H9 (cell line): ENCODE results near the gene ZYG11A. TPM values are rescaled to one million over a fixed set of nuclear protein-coding genes. Genes with fewer than 3 reads are reported as not detected.
A peak's percentile ranks its signal among the peaks of the same experiment; 100 is the strongest.

ENCODE experiments used
- DNase-seq: peaks from one replicate; pipeline ENCODE4 v3.0.0-alpha.2; 2017
- H2AFZ ChIP-seq: one replicate; pipeline ENCODE4 v1.6.1; 2013; ENCODE audit warnings: mild to moderate bottlenecking, low read length, control low read depth, moderate library complexity
- H2AK5ac ChIP-seq: 2 replicates; pipeline ENCODE4 v1.6.1; 2013; ENCODE audit warnings: low read length, control low read depth, mixed read lengths; ENCODE audit not compliant: insufficient read length
- H2BK120ac ChIP-seq: one replicate; pipeline ENCODE4 v1.6.1; 2013; ENCODE audit warnings: low read depth, mild to moderate bottlenecking, low read length, control low read depth, inconsistent platforms; ENCODE audit not compliant: poor library complexity, severe bottlenecking
- H2BK12ac ChIP-seq: 2 replicates; pipeline ENCODE4 v1.6.1; 2013; ENCODE audit warnings: low read length, control low read depth, mixed read lengths, low read depth; ENCODE audit not compliant: insufficient read length
- H2BK15ac ChIP-seq: 2 replicates; pipeline ENCODE4 v1.6.1; 2013; ENCODE audit warnings: low read depth, low read length, control low read depth
- H2BK20ac ChIP-seq: one replicate; pipeline ENCODE4 v1.6.1; 2013; ENCODE audit warnings: low read depth, mild to moderate bottlenecking, low read length, control low read depth, inconsistent platforms; ENCODE audit not compliant: poor library complexity, severe bottlenecking
- H2BK5ac ChIP-seq: 2 replicates; pipeline ENCODE4 v1.6.1; 2013; ENCODE audit warnings: low read length, control low read depth, mixed read lengths; ENCODE audit not compliant: insufficient read length
- H3K14ac ChIP-seq: 2 replicates; pipeline ENCODE4 v1.6.1; 2013; ENCODE audit warnings: low read length, control low read depth; ENCODE audit not compliant: insufficient read depth
- H3K18ac ChIP-seq: 2 replicates; pipeline ENCODE4 v1.6.1; 2013; ENCODE audit warnings: low read depth, mild to moderate bottlenecking, mixed read lengths, low read length, control low read depth; ENCODE audit not compliant: insufficient read length
- H3K23ac ChIP-seq: 2 replicates; pipeline ENCODE4 v1.6.1; 2013; ENCODE audit warnings: low read length, control low read depth, mixed read lengths, low read depth; ENCODE audit not compliant: insufficient read length
- H3K23me2 ChIP-seq: 2 replicates; pipeline ENCODE4 v1.6.1; 2013; ENCODE audit warnings: low read depth, mild to moderate bottlenecking, mixed read lengths, low read length, control low read depth; ENCODE audit not compliant: insufficient read length, poor library complexity, severe bottlenecking
- H3K27ac ChIP-seq: 2 replicates; pipeline ENCODE4 v1.5.1; 2013; ENCODE audit warnings: low read length, control low read depth, mixed read lengths, low read depth; ENCODE audit not compliant: insufficient read length
- H3K27me3 ChIP-seq: 2 replicates; pipeline ENCODE4 v1.6.1; 2013; ENCODE audit warnings: low read length, control low read depth, inconsistent platforms; ENCODE audit not compliant: insufficient read depth
- H3K4ac ChIP-seq: 2 replicates; pipeline ENCODE4 v1.6.1; 2013; ENCODE audit warnings: low read depth, mild to moderate bottlenecking, control low read depth, inconsistent platforms, low read length, moderate library complexity
- H3K4me1 ChIP-seq: 2 replicates; pipeline ENCODE4 v1.6.1; 2013; ENCODE audit warnings: low read length, control low read depth, inconsistent platforms; ENCODE audit not compliant: insufficient read depth
- H3K4me2 ChIP-seq: 2 replicates; pipeline ENCODE4 v1.6.1; 2013; ENCODE audit warnings: low read length, control low read depth, mixed read lengths; ENCODE audit not compliant: insufficient read length, insufficient read depth
- H3K56ac ChIP-seq: 2 replicates; pipeline ENCODE4 v1.6.1; 2013; ENCODE audit warnings: low read depth, mild to moderate bottlenecking, mixed read lengths, low read length, control low read depth; ENCODE audit not compliant: insufficient read length
- H3K79me1 ChIP-seq: 2 replicates; pipeline ENCODE4 v1.6.1; 2013; ENCODE audit warnings: low read depth, mild to moderate bottlenecking, moderate library complexity, low read length, control low read depth, inconsistent platforms; ENCODE audit not compliant: insufficient read depth, poor library complexity, severe bottlenecking
- H3K79me2 ChIP-seq: 2 replicates; pipeline ENCODE4 v1.6.1; 2013; ENCODE audit warnings: low read length, control low read depth, inconsistent platforms; ENCODE audit not compliant: insufficient read depth
- H3K9ac ChIP-seq: 2 replicates; pipeline ENCODE4 v1.6.1; 2013; ENCODE audit warnings: low read length, control low read depth, mixed read lengths; ENCODE audit not compliant: insufficient read length; ENCODE audit errors: extremely low read depth
- H3K9me3 ChIP-seq: one replicate; pipeline ENCODE4 v1.6.1; 2013; ENCODE audit warnings: low read depth, low read length, inconsistent platforms; ENCODE audit not compliant: control insufficient read depth
- H3T11ph ChIP-seq: one replicate; pipeline ENCODE4 v1.6.1; 2013; ENCODE audit warnings: mild to moderate bottlenecking, low read length, control low read depth, inconsistent platforms
- H4K20me1 ChIP-seq: one replicate; pipeline ENCODE4 v1.6.1; 2013; ENCODE audit not compliant: control insufficient read depth, insufficient read length, insufficient read depth
- H4K5ac ChIP-seq: 2 replicates; pipeline ENCODE4 v1.6.1; 2013; ENCODE audit warnings: low read depth, mild to moderate bottlenecking, mixed read lengths, low read length, control low read depth; ENCODE audit not compliant: insufficient read length
- H4K8ac ChIP-seq: replicated peaks from 2 replicates; pipeline ENCODE4 v1.6.1; 2013; ENCODE audit warnings: low read length, control low read depth, mixed read lengths, low read depth; ENCODE audit not compliant: insufficient read length
- H4K91ac ChIP-seq: 2 replicates; pipeline ENCODE4 v1.6.1; 2013; ENCODE audit warnings: low read depth, mild to moderate bottlenecking, moderate library complexity, mixed read lengths, low read length, control low read depth; ENCODE audit not compliant: insufficient read length
- H3K27ac Mint-ChIP-seq, 3 experiments: 2 replicates in 2 of 3; 3 replicates in 1 of 3; pipeline ENCODE4 v1.8.0; 2020 to 2021; ENCODE audit warnings: mixed read lengths in 3 of 3, mild to moderate bottlenecking in 1 of 3, moderate library complexity in 1 of 3
- H3K27me3 Mint-ChIP-seq: 2 replicates; pipeline ENCODE4 v1.8.0; 2021; ENCODE audit warnings: low read depth, mild to moderate bottlenecking, moderate library complexity, mixed read lengths
- H3K36me3 Mint-ChIP-seq, 3 experiments: 2 replicates in 2 of 3; 3 replicates in 1 of 3; pipeline ENCODE4 v1.8.0; 2020 to 2021; ENCODE audit warnings: low read depth in 3 of 3, mixed read lengths in 3 of 3; ENCODE audit not compliant: insufficient read depth in 1 of 3
- H3K4me1 Mint-ChIP-seq, 2 experiments: 2 replicates each; pipeline ENCODE4 v1.8.0; 2020; ENCODE audit warnings: mixed read lengths in 2 of 2
- H3K4me3 Mint-ChIP-seq, 2 experiments: 2 replicates in 1 of 2; 3 replicates in 1 of 2; pipeline ENCODE4 v1.8.0; 2020 to 2021; ENCODE audit warnings: mild to moderate bottlenecking in 2 of 2, mixed read lengths in 2 of 2, moderate library complexity in 1 of 2
- H3K9me3 Mint-ChIP-seq, 2 experiments: 2 replicates in 1 of 2; 3 replicates in 1 of 2; pipeline ENCODE4 v1.8.0; 2020; ENCODE audit warnings: mild to moderate bottlenecking in 2 of 2, mixed read lengths in 2 of 2, moderate library complexity in 1 of 2
- CTCF ChIP-seq: fragments of 200-600 bp; sonication (generic); conservative IDR thresholded peaks from 3 replicates; pipeline ENCODE4 v1.8.0; 2021; ENCODE audit warnings: antibody characterized with exemption, mild to moderate bottlenecking
- WGBS: extraction: QIAGEN DNeasy Blood & Tissue Kit; methylation state at CpG from one replicate; pipeline ENCODE4 v1.1.7; 2013; ENCODE audit warnings: missing lambda C conversion rate, low lambda C conversion rate, mixed read lengths; ENCODE audit not compliant: insufficient read length; ENCODE audit errors: extremely low coverage; 5-methylcytosine and 5-hydroxymethylcytosine counted together
- total RNA-seq: library from RNA; stranded (reverse); gene quantifications from 2 replicates; pipeline ENCODE4 v1.2.1, GENCODE V29; 2021

Gene ZYG11A
- total RNA-seq, 1 experiment from 2014 or later, result 2.1 TPM

- Histone ChIP-seq H2BK120ac (no peak overlapping the region), H2AFZ (no peak overlapping the region), H3K4me1 (no peaks in the 10 kb centered on the region), H3K23me2 (no peaks in the 10 kb centered on the region), H2BK12ac (no peak overlapping the region), H4K91ac (no peak overlapping the region), H3T11ph (no peak overlapping the region), H3K56ac (no peak overlapping the region), H3K9ac (peak overlapping the region; percentile 7), H3K27me3 (peaks cover 4% of the 10 kb centered on the region; the same call in 1 of the 2 replicates), H2BK15ac (no peak overlapping the region), H3K23ac (no peak overlapping the region), H4K5ac (no peak overlapping the region), H3K14ac (no peak overlapping the region), H3K4ac (no peak overlapping the region), H3K27ac (no peak overlapping the region), H4K8ac (no peak overlapping the region), H3K18ac (peak overlapping the region; percentile 7), H2BK5ac (no peak overlapping the region), H2AK5ac (no peak overlapping the region), H3K4me2 (peak overlapping the region; percentile 38), H3K79me2 (no peaks in the 10 kb centered on the region), H2BK20ac (no peak overlapping the region), H3K9me3 (no peaks in the 10 kb centered on the region), H4K20me1 (no peaks in the 10 kb centered on the region), H3K79me1 (no peaks in the 10 kb centered on the region)
- H3K4me3 Mint-ChIP-seq, result peak overlapping the region; percentile 73 to 78
- peaks cover 5 to 6% of the 10 kb centered on the region in 2 experiments; a peak in 3 of 5 replicates for H3K9me3 Mint-ChIP-seq
- H3K36me3 Mint-ChIP-seq, result peaks cover 0 to 9% (median 5%) of the 10 kb centered on the region in 3 experiments; a peak in 3 of 7 replicates
- H3K27ac Mint-ChIP-seq, result no peak overlapping the region; a peak in 1 of 7 replicates
- TF ChIP-seq CTCF, result no peak
- peaks cover 3% of the 10 kb centered on the region in 2 experiments; a peak in 2 of 4 replicates for H3K4me1 Mint-ChIP-seq
- no CpG with 5 or more reads among the region's 35 CpGs for WGBS
- peak; percentile 46 for DNase-seq
- peaks cover 54% of the 10 kb centered on the region for H3K27me3 Mint-ChIP-seq
These were observed 78.3 kb downstream of the ZYG11A start for GRCh38 chr1:52920791-52921291.
